Left kidney (tissue), 8 donors: ENCODE results near the gene MAGEA4. TPM values are rescaled to one million over a fixed set of nuclear protein-coding genes. Genes with fewer than 3 reads are reported as not detected.
"Not testable (repeated sequence)": the region's sequence is repeated elsewhere in the genome, so short reads cannot be mapped to it uniquely, and the experiment has no call there.

Experiments
- DNase-seq: peaks from one replicate; pipeline ENCODE4 v3.0.0-alpha.2; 2013
- long read RNA-seq, 8 donors: transcript quantifications; one replicate each; lab custom pipeline, GENCODE V29; 2026
- polyA plus RNA-seq: library from polyadenylated mRNA; unstranded; fragments of 120-200 nt; gene quantifications from one replicate; pipeline ENCODE4 v1.2.1, GENCODE V29; 2013; ENCODE audit not compliant: insufficient read length

Gene MAGEA4, protein sequence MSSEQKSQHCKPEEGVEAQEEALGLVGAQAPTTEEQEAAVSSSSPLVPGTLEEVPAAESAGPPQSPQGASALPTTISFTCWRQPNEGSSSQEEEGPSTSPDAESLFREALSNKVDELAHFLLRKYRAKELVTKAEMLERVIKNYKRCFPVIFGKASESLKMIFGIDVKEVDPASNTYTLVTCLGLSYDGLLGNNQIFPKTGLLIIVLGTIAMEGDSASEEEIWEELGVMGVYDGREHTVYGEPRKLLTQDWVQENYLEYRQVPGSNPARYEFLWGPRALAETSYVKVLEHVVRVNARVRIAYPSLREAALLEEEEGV
- not detected for polyA plus RNA-seq
- long read RNA-seq, donor 1, result 0 reads
- long read RNA-seq, donor 2, result 0 reads
- long read RNA-seq, donor 3, result 0 reads
- long read RNA-seq, donor 4, result 0 reads
- long read RNA-seq, donor 5, result 0 reads
- long read RNA-seq, donor 6, result 0 reads
- long read RNA-seq, donor 7, result 0 reads
- long read RNA-seq, donor 8, result 0 reads

- DNase-seq, result no peak
Observed at GRCh38 chrX:151912780-151913179, at the start of gene MAGEA4. MAGEA4 (plus strand) TSS chrX:151912889; CDS start chrX:151923665, 10,776 bp downstream.

- DNase-seq, result no peak
Observed at GRCh38 chrX:151870602-151871001, 42.1 kb upstream of the MAGEA4 start.

DNA sequence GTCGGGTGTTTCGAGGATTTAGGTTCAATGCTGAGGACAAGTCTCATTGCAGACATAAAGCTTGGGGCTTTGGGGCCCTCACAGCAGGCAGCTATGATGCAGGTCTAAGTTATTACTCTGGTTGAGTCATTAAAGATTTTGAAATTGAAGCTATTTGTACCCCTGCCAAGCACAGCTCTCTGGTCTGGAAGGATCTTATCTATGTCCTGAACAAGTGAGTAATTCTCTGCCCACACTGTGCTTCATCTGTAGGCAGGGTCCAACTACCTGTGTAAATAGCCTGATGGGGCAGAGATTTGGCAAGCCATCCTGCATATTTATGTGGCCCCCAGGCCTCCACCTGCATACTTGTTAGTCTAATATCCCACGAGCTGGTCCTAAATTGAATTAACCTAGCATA lies 41.4 kb upstream of the MAGEA4 start:
- DNase-seq, result no peak

GRCh38 chrX:151873096-151873495 lies 39.6 kb upstream of the MAGEA4 start:
- no peak for DNase-seq

DNA sequence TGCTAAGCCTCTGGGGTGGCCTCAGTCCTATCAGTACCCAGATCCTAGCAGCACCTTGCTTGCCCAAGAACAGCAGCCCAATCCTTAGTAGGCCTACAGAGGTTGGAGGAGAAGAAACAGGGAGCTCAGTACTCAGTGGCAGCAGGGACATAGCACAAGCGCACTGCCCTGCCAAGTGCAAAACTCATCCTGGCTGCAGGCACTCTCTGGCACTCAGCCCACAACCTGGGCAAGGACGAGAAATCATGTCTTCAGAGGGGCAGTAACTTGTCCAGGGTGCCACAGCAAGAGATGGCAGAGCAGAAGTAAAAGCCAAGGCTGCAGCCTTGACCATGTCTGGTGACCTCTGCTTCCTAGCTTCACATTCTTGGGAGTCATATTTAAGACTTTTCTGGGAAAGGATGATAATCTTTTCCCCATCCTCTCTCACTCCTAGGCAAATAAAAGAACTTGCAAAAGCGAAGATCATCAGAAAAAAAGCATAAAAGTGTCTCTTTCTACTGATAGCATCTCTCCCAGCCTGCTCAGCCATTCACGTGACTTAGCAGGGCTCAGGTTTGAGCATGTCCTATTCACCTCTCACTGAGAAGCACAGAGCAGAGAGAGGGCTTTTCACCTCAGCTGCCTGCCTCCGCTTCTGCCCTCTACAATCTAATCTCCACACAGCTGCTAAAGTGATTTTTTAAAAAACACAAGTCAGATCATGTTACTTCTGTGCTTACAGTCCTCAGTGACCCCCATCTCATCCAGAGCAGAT lies 37.2 kb upstream of the MAGEA4 start:
- no peak for DNase-seq

DNA sequence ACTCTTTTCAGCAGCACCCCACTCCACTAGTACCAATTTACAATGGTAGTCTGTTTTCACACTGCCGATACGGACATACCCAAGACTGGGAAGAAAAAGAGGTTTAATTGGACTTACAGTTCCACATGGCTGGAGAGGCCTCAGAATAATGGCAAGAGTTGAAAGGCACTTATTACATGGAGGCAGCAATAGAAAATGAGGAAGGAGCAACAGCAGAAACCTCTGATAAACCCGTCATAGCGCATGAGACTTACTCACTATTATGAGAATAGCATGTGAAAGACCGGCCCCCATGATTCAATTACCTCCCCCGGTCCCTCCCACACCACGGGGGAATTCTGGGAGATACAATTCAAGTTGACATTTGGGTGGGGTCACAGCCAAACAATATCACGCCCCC lies 34.1 kb upstream of the MAGEA4 start:
- DNase-seq, result no peak

GRCh38 chrX:151879856-151880255 lies 32.8 kb upstream of the MAGEA4 start:
- DNase-seq, result no peak

DNA sequence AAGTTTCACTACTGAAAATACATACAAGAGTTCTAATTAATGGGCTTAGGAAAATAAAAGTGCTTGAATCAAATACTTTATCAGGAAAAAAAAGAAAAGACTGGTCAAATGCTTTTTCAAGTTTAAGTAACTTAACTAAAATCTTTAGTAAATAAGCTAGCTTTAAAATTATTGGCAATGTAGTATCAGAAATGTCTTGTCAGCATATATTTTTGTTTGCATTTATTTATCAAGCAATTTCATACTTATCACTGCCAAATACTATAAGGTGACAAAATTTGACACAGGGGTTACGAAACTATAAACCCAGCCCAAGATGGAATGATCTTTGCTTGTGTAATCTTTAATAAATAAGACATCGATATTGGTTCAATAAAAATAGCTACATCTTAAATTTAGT lies 31.8 kb upstream of the MAGEA4 start:
- DNase-seq, result no peak

DNA sequence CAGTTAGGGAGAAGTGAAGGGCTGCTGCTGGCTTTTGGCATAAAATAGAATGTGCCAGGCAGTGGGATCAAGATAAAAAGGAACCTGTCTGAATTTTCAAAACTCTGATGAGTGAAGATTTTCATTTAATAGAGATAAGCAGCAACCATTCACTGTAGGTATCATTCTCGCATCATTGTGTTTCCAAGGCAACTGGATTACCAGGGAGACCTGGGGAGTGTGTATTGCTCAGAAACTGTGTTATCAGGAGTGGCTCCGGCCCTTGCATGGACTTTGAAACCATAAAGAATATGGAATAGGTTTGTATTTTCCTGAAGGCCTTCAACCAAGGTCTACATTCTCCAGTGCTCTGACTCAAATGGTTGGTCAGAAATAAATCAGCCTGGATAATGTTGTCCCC lies 23.3 kb upstream of the MAGEA4 start:
- no peak for DNase-seq

DNA sequence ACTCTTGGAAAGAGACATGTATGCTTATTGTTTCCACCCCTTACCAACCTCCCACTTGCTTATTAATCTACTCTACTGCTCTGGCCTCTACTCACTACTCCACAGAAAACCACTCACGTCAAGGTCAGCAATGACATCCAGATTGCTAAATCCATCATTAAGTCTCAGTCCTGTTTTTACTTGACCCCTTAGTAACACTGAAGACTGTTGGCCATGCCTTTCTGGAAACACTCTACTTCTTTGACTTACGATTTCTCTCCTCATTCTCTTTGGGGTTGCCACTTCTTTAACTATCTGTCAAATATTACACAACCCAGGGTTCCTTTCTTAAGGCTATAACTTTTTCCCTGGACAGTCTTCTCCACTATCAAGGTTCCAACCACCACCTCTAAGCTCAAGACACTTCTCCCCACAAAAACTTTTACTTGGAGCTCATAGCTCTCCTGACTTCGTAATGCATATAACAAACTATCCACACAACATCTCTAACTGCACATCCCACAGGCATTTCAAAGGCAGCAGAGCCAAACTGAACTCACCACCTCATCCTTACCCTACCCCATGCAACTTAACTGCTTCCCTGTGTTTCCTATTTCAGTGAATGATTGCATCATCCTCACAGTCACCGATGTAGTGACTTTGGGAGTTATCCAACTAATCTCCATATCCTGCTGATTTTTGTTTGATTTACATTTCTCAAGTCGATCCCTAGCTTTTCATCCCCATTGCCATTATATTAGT lies 15.8 kb upstream of the MAGEA4 start:
- no peak for DNase-seq

GRCh38 chrX:151899622-151900021 lies 13.1 kb upstream of the MAGEA4 start:
- no peak for DNase-seq

DNA sequence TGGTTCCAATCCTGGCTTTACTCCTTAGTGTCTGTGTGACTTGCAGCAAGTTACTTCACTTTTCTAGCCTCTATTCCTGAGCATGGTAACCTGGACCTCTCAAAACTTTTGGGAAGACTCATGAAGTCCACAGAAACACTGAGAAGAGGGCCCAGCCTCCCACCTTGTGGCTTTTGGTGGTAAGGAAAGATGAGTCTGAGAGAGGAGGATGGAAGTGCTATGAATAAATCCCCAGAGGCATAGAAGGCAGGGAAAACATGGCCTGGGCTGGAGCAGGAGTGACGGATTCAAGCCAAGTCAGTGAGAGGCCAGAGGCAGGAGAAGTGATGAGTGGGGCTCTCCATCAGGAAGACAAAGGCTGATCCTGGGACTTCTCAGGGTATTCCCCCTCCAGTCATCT lies 10.9 kb upstream of the MAGEA4 start:
- no peak for DNase-seq

DNA sequence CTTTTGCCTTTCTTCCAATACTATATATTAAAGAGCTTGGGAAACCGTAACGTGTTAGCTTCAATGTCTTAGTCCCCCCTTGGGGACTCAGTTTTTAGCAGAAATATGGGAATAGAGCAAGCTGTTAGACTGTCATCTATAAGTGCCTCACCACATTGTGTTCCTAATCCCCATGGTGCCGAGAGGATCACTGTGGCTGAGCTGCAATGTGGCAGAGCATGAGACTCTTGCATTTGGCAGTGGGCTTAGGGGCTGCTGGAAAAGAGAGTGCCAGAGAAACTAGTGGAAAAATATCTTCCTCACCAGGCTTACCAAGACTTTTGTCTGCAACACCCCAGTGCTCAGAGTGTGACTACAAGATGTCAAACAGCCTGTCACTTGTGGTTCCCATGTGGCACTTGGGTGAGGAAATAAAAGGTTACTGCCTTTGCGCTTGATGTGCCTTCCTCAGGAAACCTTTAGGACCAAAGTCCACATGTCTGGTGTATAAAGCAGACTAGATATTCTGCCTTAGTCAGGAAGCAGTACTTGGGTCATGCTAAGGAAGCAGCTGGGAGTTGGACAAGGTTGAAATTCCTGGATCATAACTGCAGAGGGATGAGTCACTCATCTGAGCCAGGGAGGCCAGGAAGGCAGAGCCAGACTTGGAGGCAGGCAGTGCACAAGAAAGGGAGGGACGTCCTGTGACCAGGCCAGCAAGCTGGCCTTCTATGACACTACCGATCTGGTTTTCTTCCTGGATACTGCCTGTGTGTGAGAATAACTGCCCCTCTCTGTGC lies 9.7 kb upstream of the MAGEA4 start:
- no peak for DNase-seq

GRCh38 chrX:151904989-151905388 lies 7.7 kb upstream of the MAGEA4 start:
- no peak for DNase-seq

- no peak for DNase-seq
Observed at GRCh38 chrX:151912221-151912620, 468 bp upstream of the MAGEA4 start.

- not testable (repeated sequence) for DNase-seq
Observed at GRCh38 chrX:151918736-151919135, 6.0 kb downstream of the MAGEA4 start.

GRCh38 chrX:151919610-151920009 lies 6.9 kb downstream of the MAGEA4 start:
- no peak for DNase-seq

DNA sequence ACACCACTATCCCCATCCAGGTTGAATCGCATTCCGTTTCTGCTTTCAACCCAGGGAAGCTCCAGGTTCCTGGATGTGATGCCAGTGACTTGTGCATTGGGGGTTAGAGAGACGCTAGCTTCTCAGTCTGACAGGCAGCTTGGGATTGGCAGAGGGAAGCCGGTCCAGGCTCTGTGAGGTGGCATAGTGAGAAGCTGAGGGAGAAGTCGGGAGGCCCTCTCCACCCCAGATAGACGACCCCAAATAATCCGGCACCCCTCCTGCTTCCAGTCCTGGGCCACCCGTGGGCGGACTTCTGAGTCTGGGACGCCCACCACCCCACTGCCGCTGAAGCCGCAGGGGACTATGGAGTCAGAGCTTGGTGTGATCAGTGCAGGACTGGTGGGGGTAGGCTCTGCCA lies 7.4 kb downstream of the MAGEA4 start:
- DNase-seq, result no peak

DNA sequence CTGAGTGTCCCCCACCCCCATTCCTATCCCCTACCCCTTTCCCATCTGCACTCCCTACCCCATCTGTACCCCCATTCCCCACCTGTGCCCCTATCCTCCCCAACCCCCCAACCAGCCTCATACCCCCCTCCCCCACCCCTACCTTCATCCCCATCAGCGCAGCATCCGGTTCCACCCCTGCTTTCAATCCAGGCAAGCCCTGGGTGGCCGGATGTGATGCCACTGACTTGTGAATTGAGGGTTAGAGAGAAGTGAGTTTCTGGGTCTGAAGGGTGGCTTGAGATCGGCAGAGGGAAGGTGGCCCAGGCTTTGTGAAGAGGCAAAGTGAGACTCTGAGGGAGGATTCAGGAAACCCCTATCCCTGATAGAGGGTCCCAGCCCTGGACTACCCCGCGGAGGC lies 7.8 kb downstream of the MAGEA4 start:
- no peak for DNase-seq

DNA sequence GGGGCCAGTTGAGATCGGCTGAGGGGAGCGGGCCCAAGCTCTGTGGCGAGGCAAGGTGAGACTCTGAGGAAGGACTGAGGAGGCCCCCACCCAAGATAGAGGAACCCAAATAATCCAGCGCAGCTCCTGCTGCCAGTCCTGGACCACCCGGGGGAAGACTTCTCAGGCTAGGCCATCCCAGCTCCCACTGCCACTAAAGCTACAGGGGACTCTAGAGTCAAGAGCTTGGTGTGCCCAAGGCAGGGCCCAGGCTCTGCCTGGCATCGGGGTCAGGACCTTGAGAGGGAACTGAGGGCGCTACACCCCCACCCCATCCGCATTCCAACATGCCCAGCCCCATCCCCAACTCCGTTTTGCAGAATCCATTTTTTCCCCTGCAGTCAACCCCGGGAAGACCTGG lies 8.6 kb downstream of the MAGEA4 start:
- no peak for DNase-seq

GRCh38 chrX:151921866-151922265 lies 9.2 kb downstream of the MAGEA4 start:
- no peak for DNase-seq

DNA sequence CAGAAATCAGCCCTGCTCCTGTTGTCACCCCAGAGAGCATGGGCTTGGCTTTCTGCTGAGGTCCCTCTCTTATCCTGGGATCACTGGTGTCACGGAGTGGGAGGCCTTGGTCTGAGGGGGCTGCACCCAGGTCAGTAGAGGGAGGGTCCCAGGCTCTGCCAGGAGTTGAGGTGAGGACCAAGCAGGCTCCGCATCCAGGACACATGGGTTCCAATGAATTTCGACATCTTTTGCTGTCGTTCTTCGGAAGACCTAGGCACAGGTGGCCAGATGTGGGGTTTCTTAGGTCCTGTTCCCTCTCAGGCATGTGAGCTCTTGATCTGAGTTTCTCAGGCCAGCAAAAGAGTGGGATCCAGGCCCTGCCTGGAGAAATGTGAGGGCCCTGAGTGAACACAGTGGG lies 10.0 kb downstream of the MAGEA4 start:
- no peak for DNase-seq
